Measurements from ENCODE around the gene KRTAP10-11. TPM values are rescaled to one million over a fixed set of nuclear protein-coding genes. Genes with fewer than 3 reads are reported as not detected.

Gene KRTAP10-11
- total RNA-seq, 1 donor from 2014 or later, result not detected

- DNase-seq (ENCODE audit: low read depth in 2 of 2), result no peak
These were observed 49.0 kb downstream of the KRTAP10-11 start for GRCh38 chr21:44695184-44695583.

- no peak for DNase-seq (ENCODE audit: low read depth in 2 of 2)
These were observed 49.4 kb downstream of the KRTAP10-11 start for GRCh38 chr21:44695641-44696040.

GRCh38 chr21:44696572-44696971 lies 50.4 kb downstream of the KRTAP10-11 start:
- no peak for DNase-seq (ENCODE audit: low read depth in 2 of 2)

Other genes with a start within 250 kb of the KRTAP10-11 start
- gene LRRC3, start 190.9 kb upstream of the KRTAP10-11 start, total RNA-seq, result 0.77 and 1.8 TPM in 2 replicates
- gene KRTAP10-1, start 106.2 kb upstream of the KRTAP10-11 start, total RNA-seq, result not detected in 2 replicates
- not detected in 2 replicates for gene KRTAP10-2, start 94.9 kb upstream of the KRTAP10-11 start, total RNA-seq
- gene KRTAP10-3, start 87.6 kb upstream of the KRTAP10-11 start, total RNA-seq, result not detected in 2 replicates
- not detected in 2 replicates for gene KRTAP10-4, start 72.7 kb upstream of the KRTAP10-11 start, total RNA-seq
- gene KRTAP10-5, start 65.8 kb upstream of the KRTAP10-11 start, total RNA-seq, result not detected in 2 replicates
- not detected in 2 replicates for gene KRTAP10-6, start 53.9 kb upstream of the KRTAP10-11 start, total RNA-seq
- not detected in 2 replicates for gene KRTAP10-7, start 45.8 kb upstream of the KRTAP10-11 start, total RNA-seq
- not detected in 2 replicates for gene KRTAP10-8, start 34.3 kb upstream of the KRTAP10-11 start, total RNA-seq
- gene KRTAP10-9, start 19.3 kb upstream of the KRTAP10-11 start, total RNA-seq, result not detected in 2 replicates
- not detected in 2 replicates for gene KRTAP10-10, start 9.1 kb upstream of the KRTAP10-11 start, total RNA-seq
- not detected in 2 replicates for gene KRTAP12-4, start 8.2 kb downstream of the KRTAP10-11 start, total RNA-seq
- gene KRTAP12-3, start 11.5 kb downstream of the KRTAP10-11 start, total RNA-seq, result not detected in 2 replicates
- gene KRTAP12-2, start 20.5 kb downstream of the KRTAP10-11 start, total RNA-seq, result not detected in 2 replicates
- gene KRTAP12-1, start 35.7 kb downstream of the KRTAP10-11 start, total RNA-seq, result not detected in 2 replicates
- gene KRTAP10-12, start 50.8 kb downstream of the KRTAP10-11 start, total RNA-seq, result not detected in 2 replicates
- gene TSPEAR, start 65.2 kb downstream of the KRTAP10-11 start, total RNA-seq, result 0.13 TPM in 2 replicates
- gene UBE2G2, start 155.4 kb downstream of the KRTAP10-11 start, total RNA-seq, result 65.0 and 106 TPM in 2 replicates
- gene SUMO3, start 171.6 kb downstream of the KRTAP10-11 start, total RNA-seq, result 72.7 and 86.4 TPM in 2 replicates
- 256 and 343 TPM in 2 replicates for gene PTTG1IP, start 227.3 kb downstream of the KRTAP10-11 start, total RNA-seq

Measured in dermis microvascular lymphatic vessel endothelial cell (primary cell).